GOT3 (cell line): ENCODE results near the gene MCM7.
"Not testable (repeated sequence)": the region's sequence is repeated elsewhere in the genome, so short reads cannot be mapped to it uniquely, and the experiment has no call there.

Source experiments
- DNase-seq: peaks from one replicate; lab custom pipeline; 2025; ENCODE audit warnings: mixed read lengths; lab: John Stamatoyannopoulos, UW

The MCM7 gene

GRCh38 chr7:100101016-100101862 is at the start of gene MCM7, which contains the start of gene AP4M1:
Gene MCM7 (minus strand): TSS chr7:100101397. CDS start chr7:100101294, 103 bp downstream.
Gene AP4M1 (plus strand): TSS chr7:100101643. CDS start chr7:100101715, 72 bp downstream.
- DNase-seq, result peak; percentile 97

GRCh38 chr7:100148559-100149328 is 47.5 kb upstream of the MCM7 start, which contains the start of gene LAMTOR4:
Gene LAMTOR4 (plus strand): TSS chr7:100148918. CDS start chr7:100148973, 55 bp downstream.
- DNase-seq, result peak; percentile 88

GRCh38 chr7:100148225-100148558 is 47.0 kb upstream of the MCM7 start:
- DNase-seq, result no peak

GRCh38 chr7:100147278-100147677 is 46.1 kb upstream of the MCM7 start:
- DNase-seq, result no peak

GRCh38 chr7:100146350-100146749 is 45.2 kb upstream of the MCM7 start:
- DNase-seq, result not testable (repeated sequence)

GRCh38 chr7:100142461-100142860 is 41.3 kb upstream of the MCM7 start:
- no peak for DNase-seq

GRCh38 chr7:100141555-100141949 is 40.4 kb upstream of the MCM7 start:
- no peak for DNase-seq

GRCh38 chr7:100137851-100138760 is 36.9 kb upstream of the MCM7 start:
- DNase-seq, result no peak

GRCh38 chr7:100132697-100133151 is 31.5 kb upstream of the MCM7 start:
- DNase-seq, result no peak

GRCh38 chr7:100132126-100132525 is 30.9 kb upstream of the MCM7 start:
- no peak for DNase-seq

- DNase-seq, result peak; percentile 15
These were observed 29.6 kb upstream of the MCM7 start for GRCh38 chr7:100130608-100131453.

- not testable (repeated sequence) for DNase-seq
These were observed 29.0 kb upstream of the MCM7 start for GRCh38 chr7:100130220-100130607.

GRCh38 chr7:100128637-100128963 is 27.4 kb upstream of the MCM7 start:
- DNase-seq, result no peak

- no peak for DNase-seq
These were observed 26.9 kb upstream of the MCM7 start for GRCh38 chr7:100127866-100128636.

- peak; percentile 59 for DNase-seq
These were observed 26.0 kb upstream of the MCM7 start, which contains the start of gene MBLAC1 for GRCh38 chr7:100126931-100127865. Gene MBLAC1 (plus strand): TSS chr7:100126967. CDS start chr7:100127396, 429 bp downstream.

- DNase-seq, result no peak
These were observed 25.2 kb upstream of the MCM7 start for GRCh38 chr7:100126239-100126930.

- DNase-seq, result no peak
These were observed 23.4 kb upstream of the MCM7 start for GRCh38 chr7:100124301-100125230.
